ENCODE measurements around the gene LCE7A. TPM values are rescaled to one million over a fixed set of nuclear protein-coding genes. Genes with fewer than 3 reads are reported as not detected.

LCE7A gene
- not detected in 2 replicates for polyA plus RNA-seq (2013)

- Histone ChIP-seq H3K23ac (ENCODE audit: low read length) (no peak within 1 kb of the TSS), H3K79me2 (ENCODE audit: control insufficient read depth, insufficient read depth, low read length, poor library complexity) (no peaks in the 10 kb centered on the region), H3K27me3 (ENCODE audit: insufficient read depth, low read length) (no peaks in the 10 kb centered on the region), H4K8ac (ENCODE audit: low read depth, low read length) (no peak within 1 kb of the TSS), H3K9ac (ENCODE audit: low read length) (no peak within 1 kb of the TSS), H3K4me1 (ENCODE audit: control insufficient read depth in 1 of 2, insufficient read depth in 2 of 2, low read length in 2 of 2) (no peaks in the 10 kb centered on the region), H2AFZ (ENCODE audit: insufficient read depth, low read length, poor library complexity) (no peak within 1 kb of the TSS), H4K12ac (ENCODE audit: low read depth, low read length) (no peak within 1 kb of the TSS), H2AK5ac (ENCODE audit: low read length) (no peak within 1 kb of the TSS), H2BK5ac (ENCODE audit: low read depth, low read length, poor library complexity) (no peak within 1 kb of the TSS), H2BK120ac (ENCODE audit: insufficient read depth, low read length, poor library complexity) (no peak within 1 kb of the TSS), H3K4me3 (ENCODE audit: low read depth, low read length) (no peak within 1 kb of the TSS), H3K27ac (ENCODE audit: low read depth, low read length) (no peak within 1 kb of the TSS), H3K79me1 (ENCODE audit: low read length) (no peaks in the 10 kb centered on the region), H4K91ac (ENCODE audit: low read depth, low read length) (no peak within 1 kb of the TSS), H2BK12ac (ENCODE audit: low read length) (no peak within 1 kb of the TSS), H3K36me3 (ENCODE audit: control insufficient read depth in 1 of 2, insufficient read depth in 2 of 2, low read length in 2 of 2) (no peaks in the 10 kb centered on the region), H3K14ac (ENCODE audit: low read length) (no peak within 1 kb of the TSS), H3K18ac (ENCODE audit: low read length) (no peak within 1 kb of the TSS), H3K4ac (ENCODE audit: low read depth, low read length) (no peak within 1 kb of the TSS), H3K9me3 (ENCODE audit: insufficient read depth, low read depth, low read length) (peaks cover 18% of the 10 kb centered on the region), H3K4me2 (ENCODE audit: low read length) (no peak within 1 kb of the TSS)
- WGBS (ENCODE audit: extremely low coverage, insufficient coverage, insufficient read length): no CpG with 5 or more reads among the region's 3 CpGs
- no peak for DNase-seq
Observed at GRCh38 chr1:152859696-152860095, at the start of gene LCE7A. LCE7A (plus strand) TSS chr1:152859996; CDS start chr1:152860698, 702 bp downstream.

GRCh38 chr1:152811050-152811449 lies 48.7 kb upstream of the LCE7A start:
- H2AFZ ChIP-seq (ENCODE audit: insufficient read depth, low read length, poor library complexity): no peak overlapping the region
- DNase-seq: no peak

GRCh38 chr1:152811671-152812070 lies 48.1 kb upstream of the LCE7A start, which contains the start of gene LCE1B:
LCE1B (plus strand) TSS chr1:152811971; CDS start chr1:152812447, 476 bp downstream.
- Histone ChIP-seq H3K79me1 (ENCODE audit: low read length) (no peaks in the 10 kb centered on the region), H4K91ac (ENCODE audit: low read depth, low read length) (no peak within 1 kb of the TSS), H3K18ac (ENCODE audit: low read length) (no peak within 1 kb of the TSS), H3K27me3 (ENCODE audit: insufficient read depth, low read length) (no peaks in the 10 kb centered on the region), H3K4me2 (ENCODE audit: low read length) (no peak within 1 kb of the TSS), H3K36me3 (ENCODE audit: control insufficient read depth in 1 of 2, insufficient read depth in 2 of 2, low read length in 2 of 2) (no peaks in the 10 kb centered on the region), H3K23ac (ENCODE audit: low read length) (no peak within 1 kb of the TSS), H4K8ac (ENCODE audit: low read depth, low read length) (no peak within 1 kb of the TSS), H2BK12ac (ENCODE audit: low read length) (no peak within 1 kb of the TSS), H2AFZ (ENCODE audit: insufficient read depth, low read length, poor library complexity) (no peak within 1 kb of the TSS), H3K4ac (ENCODE audit: low read depth, low read length) (no peak within 1 kb of the TSS), H2BK5ac (ENCODE audit: low read depth, low read length, poor library complexity) (no peak within 1 kb of the TSS), H4K12ac (ENCODE audit: low read depth, low read length) (no peak within 1 kb of the TSS), H3K9me3 (ENCODE audit: insufficient read depth, low read depth, low read length) (peaks cover 12% of the 10 kb centered on the region), H2BK120ac (ENCODE audit: insufficient read depth, low read length, poor library complexity) (no peak within 1 kb of the TSS), H3K27ac (ENCODE audit: low read depth, low read length) (no peak within 1 kb of the TSS), H3K14ac (ENCODE audit: low read length) (no peak within 1 kb of the TSS), H3K4me1 (ENCODE audit: control insufficient read depth in 1 of 2, insufficient read depth in 2 of 2, low read length in 2 of 2) (no peaks in the 10 kb centered on the region), H3K9ac (ENCODE audit: low read length) (no peak within 1 kb of the TSS), H3K4me3 (ENCODE audit: low read depth, low read length) (no peak within 1 kb of the TSS), H2AK5ac (ENCODE audit: low read length) (no peak within 1 kb of the TSS), H3K79me2 (ENCODE audit: control insufficient read depth, insufficient read depth, low read length, poor library complexity) (no peaks in the 10 kb centered on the region)
- no CpG with 5 or more reads among the region's 2 CpGs for WGBS (ENCODE audit: extremely low coverage, insufficient coverage, insufficient read length)
- DNase-seq: no peak

More at GRCh38 chr1:152811050-152811449, 48.7 kb upstream of the LCE7A start:
- Histone ChIP-seq H3K4me1 (ENCODE audit: control insufficient read depth in 1 of 2, insufficient read depth in 2 of 2, low read length in 2 of 2) (no peaks in the 10 kb centered on the region), H4K8ac (ENCODE audit: low read depth, low read length) (no peak overlapping the region), H3K14ac (ENCODE audit: low read length) (no peak overlapping the region), H3K79me1 (ENCODE audit: low read length) (no peaks in the 10 kb centered on the region), H2AK5ac (ENCODE audit: low read length) (no peak overlapping the region), H3K4me2 (ENCODE audit: low read length) (no peak overlapping the region), H3K27ac (ENCODE audit: low read depth, low read length) (no peak overlapping the region), H4K12ac (ENCODE audit: low read depth, low read length) (no peak overlapping the region), H3K23ac (ENCODE audit: low read length) (no peak overlapping the region), H3K36me3 (ENCODE audit: control insufficient read depth in 1 of 2, insufficient read depth in 2 of 2, low read length in 2 of 2) (no peaks in the 10 kb centered on the region), H4K91ac (ENCODE audit: low read depth, low read length) (no peak overlapping the region), H3K4me3 (ENCODE audit: low read depth, low read length) (no peak overlapping the region), H3K79me2 (ENCODE audit: control insufficient read depth, insufficient read depth, low read length, poor library complexity) (no peaks in the 10 kb centered on the region), H3K18ac (ENCODE audit: low read length) (no peak overlapping the region), H2BK5ac (ENCODE audit: low read depth, low read length, poor library complexity) (no peak overlapping the region), H3K27me3 (ENCODE audit: insufficient read depth, low read length) (no peaks in the 10 kb centered on the region), H3K4ac (ENCODE audit: low read depth, low read length) (no peak overlapping the region), H3K9ac (ENCODE audit: low read length) (no peak overlapping the region), H2BK12ac (ENCODE audit: low read length) (no peak overlapping the region), H3K9me3 (ENCODE audit: insufficient read depth, low read depth, low read length) (peaks cover 16% of the 10 kb centered on the region), H2BK120ac (ENCODE audit: insufficient read depth, low read length, poor library complexity) (no peak overlapping the region)
- WGBS (ENCODE audit: extremely low coverage, insufficient coverage, insufficient read length): no CpG with 5 or more reads among the region's 2 CpGs

- Histone ChIP-seq H4K12ac (ENCODE audit: low read depth, low read length) (no peak overlapping the region), H3K4me1 (ENCODE audit: control insufficient read depth in 1 of 2, insufficient read depth in 2 of 2, low read length in 2 of 2) (no peaks in the 10 kb centered on the region), H3K4me2 (ENCODE audit: low read length) (no peak overlapping the region), H3K18ac (ENCODE audit: low read length) (no peak overlapping the region), H4K8ac (ENCODE audit: low read depth, low read length) (no peak overlapping the region), H3K4me3 (ENCODE audit: low read depth, low read length) (no peak overlapping the region), H2AK5ac (ENCODE audit: low read length) (no peak overlapping the region), H3K9me3 (ENCODE audit: insufficient read depth, low read depth, low read length) (peaks cover 10% of the 10 kb centered on the region), H3K14ac (ENCODE audit: low read length) (no peak overlapping the region), H3K36me3 (ENCODE audit: control insufficient read depth in 1 of 2, insufficient read depth in 2 of 2, low read length in 2 of 2) (no peaks in the 10 kb centered on the region), H3K4ac (ENCODE audit: low read depth, low read length) (no peak overlapping the region), H3K23ac (ENCODE audit: low read length) (no peak overlapping the region), H2AFZ (ENCODE audit: insufficient read depth, low read length, poor library complexity) (no peak overlapping the region), H2BK120ac (ENCODE audit: insufficient read depth, low read length, poor library complexity) (no peak overlapping the region), H3K27me3 (ENCODE audit: insufficient read depth, low read length) (no peaks in the 10 kb centered on the region), H3K79me2 (ENCODE audit: control insufficient read depth, insufficient read depth, low read length, poor library complexity) (no peaks in the 10 kb centered on the region), H3K9ac (ENCODE audit: low read length) (no peak overlapping the region), H4K91ac (ENCODE audit: low read depth, low read length) (no peak overlapping the region), H3K79me1 (ENCODE audit: low read length) (no peaks in the 10 kb centered on the region), H2BK5ac (ENCODE audit: low read depth, low read length, poor library complexity) (no peak overlapping the region), H3K27ac (ENCODE audit: low read depth, low read length) (no peak overlapping the region), H2BK12ac (ENCODE audit: low read length) (no peak overlapping the region)
- DNase-seq: no peak
- WGBS (ENCODE audit: extremely low coverage, insufficient coverage, insufficient read length): no CpG with 5 or more reads among the region's 6 CpGs
Observed at GRCh38 chr1:152817309-152817708, 42.5 kb upstream of the LCE7A start.

All from trophoblast cell (in vitro differentiated cells and primary cell).